ENCODE data around the gene GPR157.

The GPR157 gene

DNA sequence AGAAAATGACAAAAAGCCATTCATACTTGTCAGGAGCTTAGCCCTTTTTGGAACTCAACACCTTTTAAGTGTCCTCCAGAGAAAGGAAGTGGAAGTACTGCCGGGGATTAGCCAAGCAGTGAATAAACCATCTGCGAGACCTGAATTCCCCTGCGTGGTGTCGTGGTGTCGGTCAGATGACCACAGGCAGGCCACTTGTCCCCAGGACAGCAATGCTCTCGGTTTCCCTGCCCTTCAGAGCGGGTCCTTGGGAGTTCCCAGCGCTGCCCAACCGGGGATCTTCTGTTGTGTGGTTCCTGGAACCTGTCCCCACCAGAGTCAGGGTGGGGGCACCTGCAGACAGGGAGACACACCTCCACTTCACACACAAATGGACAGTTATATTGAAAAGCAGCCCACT, 9.2 kb downstream of the GPR157 start:
- no peak for ATAC-seq
- no peak for TF ChIP-seq OSR1 (CRISPR knock-in tag; IDR thresholded peaks at IDR 0.05)
- TF ChIP-seq GLIS3 (CRISPR knock-in tag; IDR thresholded peaks at IDR 0.05) = no peak
- no peak for TF ChIP-seq CSDC2 (CRISPR knock-in tag; IDR thresholded peaks at IDR 0.05)
- no peak for TF ChIP-seq BACH2 (CRISPR knock-in tag; IDR thresholded peaks at IDR 0.05; ENCODE audit: borderline replicate concordance)
- TF ChIP-seq, protein P1, sequence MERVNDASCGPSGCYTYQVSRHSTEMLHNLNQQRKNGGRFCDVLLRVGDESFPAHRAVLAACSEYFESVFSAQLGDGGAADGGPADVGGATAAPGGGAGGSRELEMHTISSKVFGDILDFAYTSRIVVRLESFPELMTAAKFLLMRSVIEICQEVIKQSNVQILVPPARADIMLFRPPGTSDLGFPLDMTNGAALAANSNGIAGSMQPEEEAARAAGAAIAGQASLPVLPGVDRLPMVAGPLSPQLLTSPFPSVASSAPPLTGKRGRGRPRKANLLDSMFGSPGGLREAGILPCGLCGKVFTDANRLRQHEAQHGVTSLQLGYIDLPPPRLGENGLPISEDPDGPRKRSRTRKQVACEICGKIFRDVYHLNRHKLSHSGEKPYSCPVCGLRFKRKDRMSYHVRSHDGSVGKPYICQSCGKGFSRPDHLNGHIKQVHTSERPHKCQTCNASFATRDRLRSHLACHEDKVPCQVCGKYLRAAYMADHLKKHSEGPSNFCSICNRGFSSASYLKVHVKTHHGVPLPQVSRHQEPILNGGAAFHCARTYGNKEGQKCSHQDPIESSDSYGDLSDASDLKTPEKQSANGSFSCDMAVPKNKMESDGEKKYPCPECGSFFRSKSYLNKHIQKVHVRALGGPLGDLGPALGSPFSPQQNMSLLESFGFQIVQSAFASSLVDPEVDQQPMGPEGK (CRISPR knock-in tag; IDR thresholded peaks at IDR 0.05; ENCODE audit: borderline replicate concordance) = no peak
- no peak for TF ChIP-seq TCF4 (CRISPR knock-in tag; IDR thresholded peaks at IDR 0.05; ENCODE audit: borderline replicate concordance)
- TF ChIP-seq ZC3H10 (CRISPR knock-in tag; IDR thresholded peaks at IDR 0.05) = no peak
- no peak for TF ChIP-seq RARB (CRISPR knock-in tag; IDR thresholded peaks at IDR 0.05)
- TF ChIP-seq SNAI2 (CRISPR knock-in tag; IDR thresholded peaks at IDR 0.05) = no peak
- no peak for TF ChIP-seq ZFP30 (CRISPR knock-in tag; IDR thresholded peaks at IDR 0.05)

DNA sequence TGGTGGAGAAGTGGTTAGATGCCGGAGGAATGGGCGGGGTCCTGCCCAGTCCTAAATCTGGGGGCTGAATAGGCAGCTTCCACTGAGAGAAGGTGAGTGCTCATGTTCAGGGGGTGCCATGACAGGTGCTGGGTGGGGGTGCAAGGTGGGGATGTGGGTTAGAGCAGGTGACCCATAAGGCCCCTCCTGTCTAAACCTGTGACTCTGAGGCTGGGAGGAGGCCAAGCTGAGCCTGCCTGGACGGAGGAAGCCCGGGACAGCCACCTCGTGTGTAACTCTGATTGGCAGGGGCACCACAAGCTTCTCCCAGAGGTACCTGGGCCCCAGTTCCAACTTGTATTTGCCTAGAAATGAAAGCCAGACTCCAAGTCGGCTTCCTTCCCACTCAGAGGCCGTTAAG, 10.7 kb downstream of the GPR157 start:
- ATAC-seq = no peak
- TF ChIP-seq, protein P2, sequence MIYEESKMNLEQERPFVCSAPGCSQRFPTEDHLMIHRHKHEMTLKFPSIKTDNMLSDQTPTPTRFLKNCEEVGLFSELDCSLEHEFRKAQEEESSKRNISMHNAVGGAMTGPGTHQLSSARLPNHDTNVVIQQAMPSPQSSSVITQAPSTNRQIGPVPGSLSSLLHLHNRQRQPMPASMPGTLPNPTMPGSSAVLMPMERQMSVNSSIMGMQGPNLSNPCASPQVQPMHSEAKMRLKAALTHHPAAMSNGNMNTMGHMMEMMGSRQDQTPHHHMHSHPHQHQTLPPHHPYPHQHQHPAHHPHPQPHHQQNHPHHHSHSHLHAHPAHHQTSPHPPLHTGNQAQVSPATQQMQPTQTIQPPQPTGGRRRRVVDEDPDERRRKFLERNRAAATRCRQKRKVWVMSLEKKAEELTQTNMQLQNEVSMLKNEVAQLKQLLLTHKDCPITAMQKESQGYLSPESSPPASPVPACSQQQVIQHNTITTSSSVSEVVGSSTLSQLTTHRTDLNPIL (CRISPR knock-in tag; IDR thresholded peaks at IDR 0.05; ENCODE audit: low read depth) = no peak
- TF ChIP-seq ISL1 (CRISPR knock-in tag; IDR thresholded peaks at IDR 0.05) = no peak
- TF ChIP-seq BACH2 (CRISPR knock-in tag; IDR thresholded peaks at IDR 0.05; ENCODE audit: borderline replicate concordance) = no peak
- TF ChIP-seq TOX (CRISPR knock-in tag; IDR thresholded peaks at IDR 0.05; ENCODE audit: borderline replicate concordance) = no peak
- TF ChIP-seq, protein P1 (CRISPR knock-in tag; IDR thresholded peaks at IDR 0.05; ENCODE audit: borderline replicate concordance) = no peak
- no peak for TF ChIP-seq TCF4 (CRISPR knock-in tag; IDR thresholded peaks at IDR 0.05; ENCODE audit: borderline replicate concordance)
- TF ChIP-seq, protein P3, sequence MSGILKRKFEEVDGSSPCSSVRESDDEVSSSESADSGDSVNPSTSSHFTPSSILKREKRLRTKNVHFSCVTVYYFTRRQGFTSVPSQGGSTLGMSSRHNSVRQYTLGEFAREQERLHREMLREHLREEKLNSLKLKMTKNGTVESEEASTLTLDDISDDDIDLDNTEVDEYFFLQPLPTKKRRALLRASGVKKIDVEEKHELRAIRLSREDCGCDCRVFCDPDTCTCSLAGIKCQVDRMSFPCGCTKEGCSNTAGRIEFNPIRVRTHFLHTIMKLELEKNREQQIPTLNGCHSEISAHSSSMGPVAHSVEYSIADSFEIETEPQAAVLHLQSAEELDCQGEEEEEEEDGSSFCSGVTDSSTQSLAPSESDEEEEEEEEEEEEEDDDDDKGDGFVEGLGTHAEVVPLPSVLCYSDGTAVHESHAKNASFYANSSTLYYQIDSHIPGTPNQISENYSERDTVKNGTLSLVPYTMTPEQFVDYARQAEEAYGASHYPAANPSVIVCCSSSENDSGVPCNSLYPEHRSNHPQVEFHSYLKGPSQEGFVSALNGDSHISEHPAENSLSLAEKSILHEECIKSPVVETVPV (CRISPR knock-in tag; IDR thresholded peaks at IDR 0.05) = no peak
- TF ChIP-seq ZFP3 (CRISPR knock-in tag; IDR thresholded peaks at IDR 0.05) = no peak
- no peak for TF ChIP-seq ZFP30 (CRISPR knock-in tag; IDR thresholded peaks at IDR 0.05)
- TF ChIP-seq, protein P4, sequence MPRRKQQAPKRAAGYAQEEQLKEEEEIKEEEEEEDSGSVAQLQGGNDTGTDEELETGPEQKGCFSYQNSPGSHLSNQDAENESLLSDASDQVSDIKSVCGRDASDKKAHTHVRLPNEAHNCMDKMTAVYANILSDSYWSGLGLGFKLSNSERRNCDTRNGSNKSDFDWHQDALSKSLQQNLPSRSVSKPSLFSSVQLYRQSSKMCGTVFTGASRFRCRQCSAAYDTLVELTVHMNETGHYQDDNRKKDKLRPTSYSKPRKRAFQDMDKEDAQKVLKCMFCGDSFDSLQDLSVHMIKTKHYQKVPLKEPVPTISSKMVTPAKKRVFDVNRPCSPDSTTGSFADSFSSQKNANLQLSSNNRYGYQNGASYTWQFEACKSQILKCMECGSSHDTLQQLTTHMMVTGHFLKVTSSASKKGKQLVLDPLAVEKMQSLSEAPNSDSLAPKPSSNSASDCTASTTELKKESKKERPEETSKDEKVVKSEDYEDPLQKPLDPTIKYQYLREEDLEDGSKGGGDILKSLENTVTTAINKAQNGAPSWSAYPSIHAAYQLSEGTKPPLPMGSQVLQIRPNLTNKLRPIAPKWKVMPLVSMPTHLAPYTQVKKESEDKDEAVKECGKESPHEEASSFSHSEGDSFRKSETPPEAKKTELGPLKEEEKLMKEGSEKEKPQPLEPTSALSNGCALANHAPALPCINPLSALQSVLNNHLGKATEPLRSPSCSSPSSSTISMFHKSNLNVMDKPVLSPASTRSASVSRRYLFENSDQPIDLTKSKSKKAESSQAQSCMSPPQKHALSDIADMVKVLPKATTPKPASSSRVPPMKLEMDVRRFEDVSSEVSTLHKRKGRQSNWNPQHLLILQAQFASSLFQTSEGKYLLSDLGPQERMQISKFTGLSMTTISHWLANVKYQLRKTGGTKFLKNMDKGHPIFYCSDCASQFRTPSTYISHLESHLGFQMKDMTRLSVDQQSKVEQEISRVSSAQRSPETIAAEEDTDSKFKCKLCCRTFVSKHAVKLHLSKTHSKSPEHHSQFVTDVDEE (CRISPR knock-in tag; IDR thresholded peaks at IDR 0.05) = no peak
- TF ChIP-seq GLIS3 (CRISPR knock-in tag; IDR thresholded peaks at IDR 0.05) = no peak
- TF ChIP-seq SNAI2 (CRISPR knock-in tag; IDR thresholded peaks at IDR 0.05) = no peak
- TF ChIP-seq ZNF8 (CRISPR knock-in tag; IDR thresholded peaks at IDR 0.05) = no peak
- TF ChIP-seq ESRRG (CRISPR knock-in tag; IDR thresholded peaks at IDR 0.05) = no peak
- TF ChIP-seq ZNF565 (CRISPR knock-in tag; conservative IDR thresholded peaks at IDR 0.05; ENCODE audit: low read depth) = no peak
- no peak for TF ChIP-seq ARNTL (CRISPR knock-in tag; IDR thresholded peaks at IDR 0.05; ENCODE audit: borderline replicate concordance, low read depth)
- TF ChIP-seq PPARA (CRISPR knock-in tag; IDR thresholded peaks at IDR 0.05; ENCODE audit: borderline replicate concordance) = no peak
- TF ChIP-seq RARB (CRISPR knock-in tag; IDR thresholded peaks at IDR 0.05) = no peak
